HG02623 (cell line): Measurements from ENCODE around the gene TAGLN2.

Experiments
- ATAC-seq: cut with Tn5 transposase; IDR thresholded peaks from one replicate; pipeline ENCODE4 v1.9.1; 2021; ENCODE audit warnings: moderate library complexity; ENCODE audit not compliant: unreplicated experiment

Gene TAGLN2

GRCh38 chr1:159880430-159880829 is 44.9 kb downstream of the TAGLN2 start:
- no peak for ATAC-seq

DNA sequence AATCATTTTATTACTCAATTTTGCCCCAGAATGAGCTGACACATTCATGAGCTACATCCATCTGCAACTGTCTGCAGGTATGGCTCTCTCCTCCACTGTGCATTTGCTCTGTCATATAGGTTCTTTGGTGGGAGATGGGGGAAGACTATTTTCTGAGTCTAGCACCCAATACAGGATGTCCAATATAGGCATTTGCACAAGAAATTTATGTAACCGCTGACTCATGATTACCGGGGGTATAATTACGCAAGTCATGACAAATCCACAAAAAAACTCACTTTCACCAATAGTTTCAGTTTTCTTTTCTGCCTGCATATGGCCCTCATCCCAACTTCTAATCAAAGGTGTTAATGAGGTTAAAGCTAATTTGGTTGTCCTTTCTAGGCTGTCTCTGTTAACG is 45.3 kb downstream of the TAGLN2 start:
- ATAC-seq = no peak

DNA sequence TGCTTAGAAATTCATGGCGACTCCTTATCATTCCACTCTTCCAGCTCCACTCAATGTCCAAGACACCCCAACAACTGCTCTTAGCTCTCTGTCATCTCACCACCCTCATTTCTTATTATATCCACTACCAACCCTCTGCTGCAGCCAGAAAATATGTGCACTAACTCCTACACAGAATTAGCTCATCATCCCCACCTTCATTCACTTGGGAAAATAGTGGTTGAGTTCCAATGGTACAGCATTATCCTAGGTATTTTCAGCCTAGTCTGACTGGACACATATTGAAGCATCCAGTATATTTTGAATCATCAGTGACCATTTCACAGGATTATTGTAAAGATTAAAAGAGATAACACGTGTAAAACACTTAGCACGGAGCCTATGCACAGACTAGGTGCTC is 46.2 kb downstream of the TAGLN2 start:
- no peak for ATAC-seq

DNA sequence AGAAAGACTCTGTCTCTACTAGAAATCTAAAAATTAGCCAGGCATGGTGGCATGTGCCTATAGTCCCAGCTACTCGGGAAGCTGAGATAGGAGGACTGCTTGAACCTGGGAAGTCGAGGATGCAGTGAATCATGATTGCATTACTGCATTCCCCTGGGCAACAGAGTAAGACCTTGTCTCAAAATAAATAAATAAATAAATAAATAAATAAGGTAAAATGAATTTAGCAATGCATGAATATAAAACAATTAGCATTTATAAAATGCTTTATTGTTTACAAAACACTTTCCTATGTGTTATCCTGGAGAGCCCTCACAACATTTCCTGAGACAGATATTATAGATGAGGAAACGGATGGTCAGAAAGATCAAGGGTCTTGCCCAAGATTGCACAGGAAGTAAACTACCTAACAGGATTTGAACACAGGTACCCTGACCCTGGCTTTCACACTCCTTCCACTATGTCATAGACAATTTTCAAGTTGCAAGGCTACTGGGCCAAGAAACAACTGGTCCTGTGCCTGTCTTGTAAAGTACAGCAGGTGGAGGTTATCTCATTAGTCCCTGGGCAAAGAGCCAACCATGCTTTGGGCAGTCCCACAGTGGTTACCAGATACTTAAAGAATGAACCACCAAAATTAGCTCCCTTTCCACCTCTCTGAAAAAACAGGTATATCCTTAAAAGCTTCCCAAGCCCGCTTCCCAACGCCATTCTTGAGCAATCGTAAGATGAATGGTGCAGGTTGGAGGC is 47.4 kb downstream of the TAGLN2 start:
- no peak for ATAC-seq

DNA sequence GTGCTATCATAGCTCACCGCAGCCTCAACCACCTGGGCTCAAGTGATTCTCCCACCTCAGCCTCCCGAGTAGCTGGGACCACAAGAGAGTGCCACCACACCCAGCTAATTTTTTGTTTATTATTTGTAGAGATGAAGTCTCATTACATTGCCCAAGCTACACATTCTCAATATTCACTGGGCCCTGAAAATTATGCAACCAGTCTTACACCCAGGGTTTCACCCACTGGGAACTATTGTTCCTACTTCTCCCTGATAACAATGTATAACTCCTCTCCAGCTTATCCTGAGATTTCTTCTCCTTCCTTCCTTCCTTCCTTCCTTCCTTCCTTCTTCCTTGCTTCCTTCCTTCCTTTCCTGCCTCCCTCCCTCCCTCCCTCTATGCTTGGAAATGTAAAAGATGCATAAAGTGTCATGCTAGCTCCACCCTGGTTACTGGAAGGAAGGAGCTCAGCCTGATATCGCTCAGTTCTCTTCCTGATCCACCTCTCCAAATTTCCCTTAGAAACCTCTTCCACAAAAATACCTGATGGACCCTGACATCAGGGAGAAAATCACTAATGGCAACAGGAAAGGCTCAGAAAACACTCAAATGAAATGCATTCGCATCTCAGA is 51.7 kb downstream of the TAGLN2 start:
- ATAC-seq = no peak

GRCh38 chr1:159872891-159873290 is 52.4 kb downstream of the TAGLN2 start:
- no peak for ATAC-seq

DNA sequence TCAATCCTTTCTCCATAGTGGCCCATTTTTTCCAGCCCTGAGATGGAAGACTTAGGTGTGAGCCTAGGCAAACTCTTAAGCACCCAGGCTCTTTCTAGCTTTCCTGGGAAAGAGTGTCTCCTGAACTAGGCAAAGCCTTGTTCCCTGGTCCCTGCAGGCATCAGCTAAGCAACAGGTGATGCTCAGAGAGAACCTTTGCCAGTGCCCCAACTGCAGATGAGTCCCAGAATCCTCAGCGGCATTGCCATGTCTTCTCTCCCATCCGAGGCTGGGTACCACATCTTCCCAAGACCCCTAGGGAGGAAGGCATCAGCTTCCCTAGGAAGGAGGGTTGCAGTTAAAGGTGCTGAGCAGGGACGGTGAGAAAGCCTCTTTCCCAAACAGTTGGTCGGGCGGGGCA is 54.6 kb downstream of the TAGLN2 start:
- no peak for ATAC-seq

DNA sequence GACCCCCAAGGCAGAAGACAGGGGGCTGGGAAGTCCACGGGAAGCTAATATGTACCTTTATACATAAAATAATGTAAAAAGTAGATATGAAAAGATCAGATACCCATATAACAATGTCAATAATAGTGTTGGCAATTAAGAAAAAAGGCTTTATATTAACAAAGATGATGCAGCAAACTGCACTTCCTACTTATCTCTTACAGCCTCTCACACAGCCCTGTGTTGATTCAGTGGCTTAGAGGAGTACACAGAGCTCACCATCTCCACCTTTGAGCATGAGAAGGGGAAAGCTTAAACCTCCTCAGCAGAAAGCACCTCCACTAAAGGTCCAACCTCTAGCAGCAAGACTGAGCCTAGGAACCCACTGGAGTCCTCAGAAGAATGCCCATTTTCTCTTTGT is 55.7 kb downstream of the TAGLN2 start:
- no peak for ATAC-seq

DNA sequence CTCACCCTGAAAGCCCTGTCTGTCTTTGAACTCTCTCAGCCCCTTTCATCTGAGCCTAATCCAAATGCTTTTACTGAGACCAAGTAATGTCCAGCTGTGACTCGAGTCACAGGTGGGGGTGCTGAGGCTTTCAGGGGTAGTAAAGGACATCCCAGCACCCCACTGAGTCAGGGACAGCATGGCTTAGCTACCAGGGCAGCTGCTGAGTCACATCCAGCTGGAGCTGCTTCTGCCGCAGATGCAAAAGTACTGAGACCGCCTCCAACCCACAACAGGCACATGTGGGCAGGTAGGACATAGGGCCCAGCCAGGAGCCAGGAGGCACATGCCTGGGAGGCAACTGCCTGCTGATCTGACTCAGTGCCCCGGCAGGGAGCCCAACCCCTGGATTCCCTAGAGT is 56.1 kb downstream of the TAGLN2 start:
- no peak for ATAC-seq

DNA sequence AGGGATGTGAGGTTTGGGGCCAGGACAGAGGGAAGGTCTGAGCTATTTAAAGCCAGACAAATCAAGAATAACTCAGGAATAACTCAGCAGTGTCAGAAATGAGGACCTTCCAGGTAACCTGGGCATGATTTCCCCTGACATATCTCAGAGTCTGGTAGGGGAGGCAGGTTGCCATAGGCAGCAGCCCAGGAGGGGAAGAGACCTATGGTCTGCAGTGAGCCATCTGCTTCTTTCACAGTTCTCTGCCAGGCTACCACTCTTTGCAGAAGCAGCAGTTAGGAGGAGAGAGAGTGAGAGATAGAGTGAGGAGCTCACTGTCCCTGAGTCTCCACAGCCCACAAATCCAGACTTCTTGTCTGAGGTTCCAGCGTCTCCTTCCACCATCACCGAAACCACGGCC is 56.5 kb downstream of the TAGLN2 start:
- no peak for ATAC-seq
